Liver (tissue), 9 donors: ENCODE measurements around the gene DPM1. TPM values are rescaled to one million over a fixed set of nuclear protein-coding genes. Genes with fewer than 3 reads are reported as not detected.
A peak's percentile ranks its signal among the peaks of the same experiment; 100 is the strongest.

Source experiments
- DNase-seq: peaks from one replicate; pipeline ENCODE4 v3.0.0-alpha.2; 2017; ENCODE audit warnings: low spot score
- H3K27ac ChIP-seq, 2 donors: one replicate each; pipeline ENCODE4 v1.7.0; 2013; ENCODE audit warnings: inconsistent platforms in 2 of 2, low read length in 2 of 2, control low read depth in 1 of 2, low read depth in 1 of 2, mild to moderate bottlenecking in 1 of 2
- H3K27me3 ChIP-seq, 4 donors: one replicate each; pipeline versions ENCODE4 v1.6.1 to v1.7.0; 2013; ENCODE audit warnings: low read length in 3 of 4, inconsistent platforms in 1 of 4, mild to moderate bottlenecking in 1 of 4, moderate library complexity in 1 of 4; ENCODE audit not compliant: control insufficient read depth in 4 of 4, insufficient read depth in 4 of 4
- H3K36me3 ChIP-seq, 4 donors: one replicate each; pipeline versions ENCODE4 v1.6.1 to v1.7.0; 2013; ENCODE audit warnings: low read length in 3 of 4, mild to moderate bottlenecking in 3 of 4, low read depth in 1 of 4, moderate library complexity in 1 of 4; ENCODE audit not compliant: control insufficient read depth in 4 of 4, insufficient read depth in 3 of 4
- H3K4me1 ChIP-seq, 4 donors: one replicate each; pipeline versions ENCODE4 v1.6.1 to v1.7.0; 2013; ENCODE audit warnings: low read length in 3 of 4, mild to moderate bottlenecking in 3 of 4, moderate library complexity in 1 of 4; ENCODE audit not compliant: control insufficient read depth in 4 of 4, insufficient read depth in 4 of 4
- H3K4me3 ChIP-seq, 3 donors: one replicate each; pipeline versions ENCODE4 v1.6.1 to v1.7.0; 2013; ENCODE audit warnings: low read length in 3 of 3, control low read depth in 1 of 3, low read depth in 1 of 3, mild to moderate bottlenecking in 1 of 3
- H3K9ac ChIP-seq, 2 donors: one replicate each; pipeline ENCODE4 v1.7.0; 2013; ENCODE audit warnings: low read length in 2 of 2, mild to moderate bottlenecking in 2 of 2, moderate library complexity in 2 of 2, control low read depth in 1 of 2, low read depth in 1 of 2
- H3K9me3 ChIP-seq, 4 donors: one replicate each; pipeline versions ENCODE4 v1.6.1 to v1.7.0; 2013; ENCODE audit warnings: low read length in 3 of 4; ENCODE audit not compliant: control insufficient read depth in 4 of 4
- CTCF ChIP-seq: fragments of 150-350 bp; IDR thresholded peaks from 2 replicates; pipeline ENCODE4 v1.5.1; 2017; ENCODE audit warnings: improper control_type of control experiment, low read depth, low read length; ENCODE audit not compliant: missing input control
- EGR1 ChIP-seq, 2 donors: IDR thresholded peaks; 2 replicates each; pipeline ENCODE4 v1.6.1; 2016 to 2018; ENCODE audit warnings: antibody characterized with exemption in 2 of 2, low read depth in 2 of 2
- FOXA1 ChIP-seq: IDR thresholded peaks from 2 replicates; pipeline ENCODE4 v1.6.1; 2016; ENCODE audit warnings: antibody characterized with exemption
- FOXA2 ChIP-seq: IDR thresholded peaks from 2 replicates; pipeline ENCODE4 v1.6.1; 2016; ENCODE audit warnings: antibody characterized with exemption
- GABPA ChIP-seq, 2 donors: IDR thresholded peaks in 1 of 2; conservative IDR thresholded peaks in 1 of 2; 2 replicates each; pipeline ENCODE4 v1.6.1; 2016; ENCODE audit warnings: antibody characterized with exemption in 2 of 2, mild to moderate bottlenecking in 1 of 2, moderate library complexity in 1 of 2
- HNF4G ChIP-seq: IDR thresholded peaks from 2 replicates; pipeline ENCODE4 v1.6.1; 2016; ENCODE audit warnings: antibody characterized with exemption
- JUND ChIP-seq, 2 donors: IDR thresholded peaks; 2 replicates each; pipeline ENCODE4 v1.6.1; 2016; ENCODE audit warnings: antibody characterized with exemption in 2 of 2
- NR2F2 ChIP-seq: IDR thresholded peaks from 2 replicates; pipeline ENCODE4 v1.6.1; 2016; ENCODE audit warnings: antibody characterized with exemption
- RAD21 ChIP-seq, 2 donors: IDR thresholded peaks; 2 replicates each; pipeline ENCODE4 v1.6.1; 2016; ENCODE audit warnings: antibody characterized with exemption in 2 of 2, mild to moderate bottlenecking in 2 of 2
- RXRA ChIP-seq, 2 donors: IDR thresholded peaks; 2 replicates each; pipeline ENCODE4 v1.6.1; 2017 to 2018; ENCODE audit warnings: antibody characterized with exemption in 2 of 2, mild to moderate bottlenecking in 1 of 2
- SP1 ChIP-seq: IDR thresholded peaks from 2 replicates; pipeline ENCODE4 v1.6.1; 2018; ENCODE audit warnings: antibody characterized with exemption, mild to moderate bottlenecking
- TAF1 ChIP-seq: conservative IDR thresholded peaks from 2 replicates; pipeline ENCODE4 v1.6.1; 2016; ENCODE audit warnings: antibody characterized with exemption, mild to moderate bottlenecking
- YY1 ChIP-seq: IDR thresholded peaks from 2 replicates; pipeline ENCODE4 v1.6.1; 2016; ENCODE audit warnings: antibody characterized with exemption, mild to moderate bottlenecking
- WGBS: extraction: QIAGEN DNeasy Blood & Tissue Kit; methylation state at CpG from one replicate; pipeline ENCODE4 v1.1.7; 2013; 5-methylcytosine and 5-hydroxymethylcytosine counted together
- polyA plus RNA-seq, 2 donors: library from polyadenylated mRNA; stranded (reverse) in 1 of 2; unstranded in 1 of 2; fragments of 200-250 nt in 1 of 2; fragments of >200 nt in 1 of 2; fragmentation: Nextera tagmentation in 1 of 2; extraction: Ambion mirVana in 1 of 2; gene quantifications; one replicate each; pipeline versions ENCODE4 v1.2.1 to v1.2.3, GENCODE V29; 2013 to 2015
- total RNA-seq, 2 donors: library from RNA; depleted of rRNA; stranded (reverse); fragments of >200 nt; gene quantifications; one replicate each; pipeline ENCODE4 v1.2.3, GENCODE V29; 2014
- TF ChIP-seq, protein P1 (sequence below): IDR thresholded peaks from 2 replicates; pipeline ENCODE4 v1.6.1; 2016; ENCODE audit warnings: antibody characterized with exemption
- TF ChIP-seq, protein P2 (sequence below): IDR thresholded peaks from 2 replicates; pipeline ENCODE4 v1.6.1; 2016; ENCODE audit warnings: antibody characterized with exemption
- TF ChIP-seq, protein P3 (sequence below): IDR thresholded peaks from 2 replicates; pipeline ENCODE4 v1.6.1; 2016; ENCODE audit warnings: antibody characterized with exemption
- TF ChIP-seq, protein P4 (sequence below): IDR thresholded peaks from 2 replicates; pipeline ENCODE4 v1.6.1; 2016; ENCODE audit warnings: antibody characterized with exemption, mild to moderate bottlenecking
- donor health status: healthy.
- donor health status: healthy.
- donor health status: healthy.
- donor health status: healthy.
- donor health status: healthy.

Gene DPM1
- total and polyA plus RNA-seq, 4 donors: 27.2 to 42.6 (median 35.2) TPM

DNA sequence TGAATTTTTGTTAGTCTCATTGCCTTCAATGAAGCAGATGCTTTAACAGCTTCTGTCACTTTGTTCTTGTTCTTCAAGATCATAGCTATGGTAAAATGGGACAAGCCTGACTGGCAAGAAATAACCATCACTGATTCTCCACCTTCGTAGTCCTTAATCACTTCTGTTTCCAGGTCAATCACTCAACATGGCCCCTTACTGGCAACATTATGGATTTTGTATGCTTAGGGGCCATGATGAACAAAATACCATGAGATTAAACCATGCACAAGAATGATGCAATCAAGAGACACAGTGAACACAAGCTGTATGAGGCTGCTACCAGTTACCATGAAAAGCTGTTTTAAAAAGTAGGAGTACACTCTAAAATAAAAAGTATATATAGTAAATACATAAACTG lies 59.9 kb downstream of the DPM1 start:
- no peak overlapping the region for H3K9ac ChIP-seq
- WGBS: 94% methylated on average over 1 of the region's 1 CpG
- H3K27me3 ChIP-seq: no peaks in the 10 kb centered on the region
- peaks cover 0 to 6% (median under 1%) of the 10 kb centered on the region in 4 donors for H3K4me1 ChIP-seq
- H3K9me3 ChIP-seq: no peaks in the 10 kb centered on the region
- no peak overlapping the region for H3K4me3 ChIP-seq
- DNase-seq: no peak
- TF ChIP-seq JUND (IDR thresholded peaks at IDR 0.05) (no peak), YY1 (no peak), NR2F2 (no peak), EGR1 (IDR thresholded peaks at IDR 0.05; ENCODE audit: low read depth in 2 of 2) (no peak), GABPA (IDR thresholded peaks at IDR 0.05 in 1 of 2, conservative IDR thresholded peaks at IDR 0.05 in 1 of 2) (no peak), HNF4G (no peak), TAF1 (no peak), RAD21 (IDR thresholded peaks at IDR 0.05) (no peak)
- H3K27ac ChIP-seq: no peak overlapping the region
- H3K36me3 ChIP-seq: peaks cover 4 to 54% (median 35%) of the 10 kb centered on the region in 4 donors

GRCh38 chr20:50895111-50895830 lies 63.1 kb downstream of the DPM1 start:
- no peak for DNase-seq
- peaks cover 4 to 57% (median 42%) of the 10 kb centered on the region in 4 donors for H3K36me3 ChIP-seq
- H3K4me1 ChIP-seq: peaks cover 0 to 6% (median under 1%) of the 10 kb centered on the region in 4 donors
- WGBS: 72% methylated on average over 8 of the region's 8 CpGs
- TF ChIP-seq, protein P1, sequence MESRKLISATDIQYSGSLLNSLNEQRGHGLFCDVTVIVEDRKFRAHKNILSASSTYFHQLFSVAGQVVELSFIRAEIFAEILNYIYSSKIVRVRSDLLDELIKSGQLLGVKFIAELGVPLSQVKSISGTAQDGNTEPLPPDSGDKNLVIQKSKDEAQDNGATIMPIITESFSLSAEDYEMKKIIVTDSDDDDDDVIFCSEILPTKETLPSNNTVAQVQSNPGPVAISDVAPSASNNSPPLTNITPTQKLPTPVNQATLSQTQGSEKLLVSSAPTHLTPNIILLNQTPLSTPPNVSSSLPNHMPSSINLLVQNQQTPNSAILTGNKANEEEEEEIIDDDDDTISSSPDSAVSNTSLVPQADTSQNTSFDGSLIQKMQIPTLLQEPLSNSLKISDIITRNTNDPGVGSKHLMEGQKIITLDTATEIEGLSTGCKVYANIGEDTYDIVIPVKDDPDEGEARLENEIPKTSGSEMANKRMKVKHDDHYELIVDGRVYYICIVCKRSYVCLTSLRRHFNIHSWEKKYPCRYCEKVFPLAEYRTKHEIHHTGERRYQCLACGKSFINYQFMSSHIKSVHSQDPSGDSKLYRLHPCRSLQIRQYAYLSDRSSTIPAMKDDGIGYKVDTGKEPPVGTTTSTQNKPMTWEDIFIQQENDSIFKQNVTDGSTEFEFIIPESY: no peak
- TF ChIP-seq HNF4G (no peak), EGR1 (IDR thresholded peaks at IDR 0.05; ENCODE audit: low read depth in 2 of 2) (no peak), YY1 (peak; percentile 23), CTCF (no peak), JUND (IDR thresholded peaks at IDR 0.05) (no peak), FOXA1 (no peak), TAF1 (no peak), GABPA (IDR thresholded peaks at IDR 0.05 in 1 of 2, conservative IDR thresholded peaks at IDR 0.05 in 1 of 2) (no peak), RXRA (IDR thresholded peaks at IDR 0.05) (peak in 1 of 2 donors; percentile 6), FOXA2 (no peak), SP1 (peak; percentile 24), NR2F2 (no peak)
- TF ChIP-seq, protein P2, sequence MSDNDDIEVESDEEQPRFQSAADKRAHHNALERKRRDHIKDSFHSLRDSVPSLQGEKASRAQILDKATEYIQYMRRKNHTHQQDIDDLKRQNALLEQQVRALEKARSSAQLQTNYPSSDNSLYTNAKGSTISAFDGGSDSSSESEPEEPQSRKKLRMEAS: no peak
- TF ChIP-seq, protein P3, sequence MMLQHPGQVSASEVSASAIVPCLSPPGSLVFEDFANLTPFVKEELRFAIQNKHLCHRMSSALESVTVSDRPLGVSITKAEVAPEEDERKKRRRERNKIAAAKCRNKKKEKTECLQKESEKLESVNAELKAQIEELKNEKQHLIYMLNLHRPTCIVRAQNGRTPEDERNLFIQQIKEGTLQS: no peak
- TF ChIP-seq, protein P4, sequence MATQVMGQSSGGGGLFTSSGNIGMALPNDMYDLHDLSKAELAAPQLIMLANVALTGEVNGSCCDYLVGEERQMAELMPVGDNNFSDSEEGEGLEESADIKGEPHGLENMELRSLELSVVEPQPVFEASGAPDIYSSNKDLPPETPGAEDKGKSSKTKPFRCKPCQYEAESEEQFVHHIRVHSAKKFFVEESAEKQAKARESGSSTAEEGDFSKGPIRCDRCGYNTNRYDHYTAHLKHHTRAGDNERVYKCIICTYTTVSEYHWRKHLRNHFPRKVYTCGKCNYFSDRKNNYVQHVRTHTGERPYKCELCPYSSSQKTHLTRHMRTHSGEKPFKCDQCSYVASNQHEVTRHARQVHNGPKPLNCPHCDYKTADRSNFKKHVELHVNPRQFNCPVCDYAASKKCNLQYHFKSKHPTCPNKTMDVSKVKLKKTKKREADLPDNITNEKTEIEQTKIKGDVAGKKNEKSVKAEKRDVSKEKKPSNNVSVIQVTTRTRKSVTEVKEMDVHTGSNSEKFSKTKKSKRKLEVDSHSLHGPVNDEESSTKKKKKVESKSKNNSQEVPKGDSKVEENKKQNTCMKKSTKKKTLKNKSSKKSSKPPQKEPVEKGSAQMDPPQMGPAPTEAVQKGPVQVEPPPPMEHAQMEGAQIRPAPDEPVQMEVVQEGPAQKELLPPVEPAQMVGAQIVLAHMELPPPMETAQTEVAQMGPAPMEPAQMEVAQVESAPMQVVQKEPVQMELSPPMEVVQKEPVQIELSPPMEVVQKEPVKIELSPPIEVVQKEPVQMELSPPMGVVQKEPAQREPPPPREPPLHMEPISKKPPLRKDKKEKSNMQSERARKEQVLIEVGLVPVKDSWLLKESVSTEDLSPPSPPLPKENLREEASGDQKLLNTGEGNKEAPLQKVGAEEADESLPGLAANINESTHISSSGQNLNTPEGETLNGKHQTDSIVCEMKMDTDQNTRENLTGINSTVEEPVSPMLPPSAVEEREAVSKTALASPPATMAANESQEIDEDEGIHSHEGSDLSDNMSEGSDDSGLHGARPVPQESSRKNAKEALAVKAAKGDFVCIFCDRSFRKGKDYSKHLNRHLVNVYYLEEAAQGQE: no peak
- H3K27ac ChIP-seq: no peak overlapping the region
- no peaks in the 10 kb centered on the region for H3K27me3 ChIP-seq
- no peak overlapping the region for H3K9ac ChIP-seq
- no peak overlapping the region for H3K4me3 ChIP-seq
- H3K9me3 ChIP-seq: no peaks in the 10 kb centered on the region
